OCI-LY7 (cell line): Measurements from ENCODE around the gene PRKCA. TPM values are rescaled to one million over a fixed set of nuclear protein-coding genes. Genes with fewer than 3 reads are reported as not detected.
A peak's percentile ranks its signal among the peaks of the same experiment; 100 is the strongest.

Experiments used
- BruUV-seq: library from RNA; stranded (reverse); fragments of 400-500 nt; replicated peaks from 2 replicates; lab custom pipeline; 2021; lab: Mats Ljungman, UMichigan
- CTCF ChIA-PET: fragments of 300-600 bp; sonication (Branson Sonifier 250); formaldehyde crosslinking; loops from one replicate; lab custom pipeline; 2022; ENCODE audit warnings: antibody characterized with exemption; ENCODE audit not compliant: unreplicated experiment; lab: Charles Lee
- POLR2A ChIA-PET: fragments of 300-600 bp; sonication (Branson Sonifier 250); formaldehyde crosslinking; loops from one replicate; lab custom pipeline; 2022; ENCODE audit warnings: antibody characterized with exemption; lab: Charles Lee
- DNase-seq: peaks from one replicate; pipeline ENCODE4 v3.0.0-alpha.2; 2015; ENCODE audit warnings: low spot score
- H2AFZ ChIP-seq: fragments of 200-600 bp; sonication (generic), shearing (Covaris generic); 2 replicates; pipeline ENCODE4 v1.6.1; 2014; ENCODE audit warnings: mild to moderate bottlenecking, antibody characterized with exemption, low read length, moderate library complexity
- H3K27ac ChIP-seq: fragments of 200-600 bp; sonication (generic); 2 replicates; pipeline ENCODE4 v1.5.1; 2014; ENCODE audit warnings: mixed run types, low read depth, mild to moderate bottlenecking, moderate library complexity, low read length, inconsistent platforms; ENCODE audit not compliant: poor library complexity, severe bottlenecking
- H3K36me3 ChIP-seq: fragments of 200-600 bp; sonication (generic); 2 replicates; pipeline ENCODE4 v1.6.1; 2014; ENCODE audit warnings: mild to moderate bottlenecking, antibody characterized with exemption, low read length, moderate library complexity, mixed read lengths; ENCODE audit not compliant: insufficient read depth
- H3K4me1 ChIP-seq: fragments of 200-600 bp; sonication (generic); 2 replicates; pipeline ENCODE4 v1.5.1; 2014; ENCODE audit warnings: mild to moderate bottlenecking, low read length; ENCODE audit not compliant: insufficient read depth, poor library complexity, severe bottlenecking
- H3K4me2 ChIP-seq: fragments of 200-600 bp; sonication (generic); 2 replicates; pipeline ENCODE4 v1.6.1; 2014; ENCODE audit warnings: mild to moderate bottlenecking, low read length
- H3K4me3 ChIP-seq: fragments of 200-600 bp; sonication (generic); 2 replicates; pipeline ENCODE4 v1.5.1; 2014; ENCODE audit warnings: mild to moderate bottlenecking, low read depth, low read length; ENCODE audit not compliant: poor library complexity, severe bottlenecking
- H3K79me2 ChIP-seq: fragments of 200-600 bp; sonication (generic); 2 replicates; pipeline ENCODE4 v1.6.1; 2016; ENCODE audit warnings: low read depth, mild to moderate bottlenecking, low read length, moderate library complexity, mixed read lengths; ENCODE audit not compliant: insufficient read depth
- H3K9me2 ChIP-seq: fragments of 200-600 bp; sonication (generic); 2 replicates; pipeline ENCODE4 v1.6.1; 2016; ENCODE audit warnings: mild to moderate bottlenecking, low read length, mixed read lengths; ENCODE audit not compliant: insufficient read depth
- H3K9me3 ChIP-seq: fragments of 200-600 bp; sonication (generic); 2 replicates; pipeline ENCODE4 v1.6.1; 2014; ENCODE audit warnings: mild to moderate bottlenecking, mixed run types, low read length, mixed read lengths
- H4K20me1 ChIP-seq: fragments of 200-600 bp; sonication (generic); 2 replicates; pipeline ENCODE4 v1.6.1; 2014; ENCODE audit warnings: mild to moderate bottlenecking, antibody characterized with exemption, low read length, moderate library complexity, mixed read lengths; ENCODE audit not compliant: insufficient read depth
- EZH2phosphoT487 ChIP-seq: fragments of 200-600 bp; sonication (generic); IDR thresholded peaks from 2 replicates; pipeline ENCODE4 v1.6.1; 2018; ENCODE audit warnings: low read depth, borderline replicate concordance, mild to moderate bottlenecking, mixed run types, antibody characterized with exemption, low read length, moderate library complexity, mixed read lengths
- intact Hi-C: fragments of 100-400 bp; cut with micrococcal nuclease; formaldehyde crosslinking; loops from one replicate; pipeline ENCODE4 v1.10.0; 2022; ENCODE audit not compliant: unreplicated experiment
- total RNA-seq, 2 experiments: library from RNA; depleted of rRNA in 1 of 2; stranded (reverse); fragments of >200 nt in 1 of 2; shearing (Covaris generic) in 1 of 2; gene quantifications; 2 replicates each; pipeline ENCODE4 v1.2.3, GENCODE V29; 2014 to 2022
- TF ChIP-seq, protein P1 (sequence below): fragments of 200-600 bp; sonication (generic); conservative IDR thresholded peaks from 2 replicates; pipeline ENCODE4 v1.5.1; 2014; ENCODE audit warnings: mild to moderate bottlenecking, antibody characterized with exemption, low read length, moderate library complexity, mixed read lengths

The PRKCA gene
- total RNA-seq, 2 experiments from 2014 or later = 6.6 to 32.1 TPM

- Histone ChIP-seq H3K9me2 (no peaks in the 10 kb centered on the region), H3K27ac (no peak overlapping the region), H3K4me2 (no peak overlapping the region), H3K4me3 (no peak overlapping the region), H3K9me3 (no peaks in the 10 kb centered on the region), H3K79me2 (no peaks in the 10 kb centered on the region), H3K36me3 (no peaks in the 10 kb centered on the region), H3K4me1 (no peaks in the 10 kb centered on the region), H2AFZ (no peak overlapping the region), H4K20me1 (no peaks in the 10 kb centered on the region)
- no peak for TF ChIP-seq EZH2phosphoT487
- TF ChIP-seq, protein P1, sequence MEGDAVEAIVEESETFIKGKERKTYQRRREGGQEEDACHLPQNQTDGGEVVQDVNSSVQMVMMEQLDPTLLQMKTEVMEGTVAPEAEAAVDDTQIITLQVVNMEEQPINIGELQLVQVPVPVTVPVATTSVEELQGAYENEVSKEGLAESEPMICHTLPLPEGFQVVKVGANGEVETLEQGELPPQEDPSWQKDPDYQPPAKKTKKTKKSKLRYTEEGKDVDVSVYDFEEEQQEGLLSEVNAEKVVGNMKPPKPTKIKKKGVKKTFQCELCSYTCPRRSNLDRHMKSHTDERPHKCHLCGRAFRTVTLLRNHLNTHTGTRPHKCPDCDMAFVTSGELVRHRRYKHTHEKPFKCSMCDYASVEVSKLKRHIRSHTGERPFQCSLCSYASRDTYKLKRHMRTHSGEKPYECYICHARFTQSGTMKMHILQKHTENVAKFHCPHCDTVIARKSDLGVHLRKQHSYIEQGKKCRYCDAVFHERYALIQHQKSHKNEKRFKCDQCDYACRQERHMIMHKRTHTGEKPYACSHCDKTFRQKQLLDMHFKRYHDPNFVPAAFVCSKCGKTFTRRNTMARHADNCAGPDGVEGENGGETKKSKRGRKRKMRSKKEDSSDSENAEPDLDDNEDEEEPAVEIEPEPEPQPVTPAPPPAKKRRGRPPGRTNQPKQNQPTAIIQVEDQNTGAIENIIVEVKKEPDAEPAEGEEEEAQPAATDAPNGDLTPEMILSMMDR = no peak
- POLR2A ChIA-PET = no interaction called here
- DNase-seq = no peak
- CTCF ChIA-PET = no interaction called here
- intact Hi-C loops = no loop called here
- no TSS peak for BruUV-seq
Measured at GRCh38 chr17:66833201-66833600, 530.8 kb downstream of the PRKCA start.

DNA sequence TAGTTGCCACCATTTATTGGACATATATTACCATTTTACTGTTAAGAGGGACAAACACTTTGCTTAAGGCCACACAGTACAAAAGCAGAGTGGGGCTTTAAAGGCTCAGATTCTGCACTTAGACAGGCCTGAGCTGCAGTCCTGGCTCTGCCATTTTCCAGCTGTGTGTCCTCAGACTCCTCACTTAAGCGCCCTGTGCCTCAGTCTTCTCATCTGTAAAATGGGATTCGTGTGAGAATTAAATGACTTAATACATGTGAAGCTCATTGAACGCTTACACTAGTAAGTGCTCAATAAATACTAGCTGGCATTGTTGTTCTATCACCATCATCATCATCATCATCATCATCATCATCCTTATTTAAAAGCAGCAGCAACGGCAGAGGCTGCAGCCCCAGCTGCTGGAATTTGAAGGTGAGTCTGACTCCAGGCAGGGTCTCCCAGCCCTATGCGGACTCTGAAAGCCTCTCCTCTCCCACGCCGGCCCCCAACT lies 532.1 kb downstream of the PRKCA start:
- ChIA-PET POLR2A (interaction anchor here (0.6 kb wide), 1 partner anchor 18 kb away, joined by 3 read pairs; no protein-coding TSS in a partner anchor), CTCF (no interaction called here)
- TF ChIP-seq EZH2phosphoT487 = no peak
- TF ChIP-seq, protein P1 = no peak
- Histone ChIP-seq H3K9me3 (no peaks in the 10 kb centered on the region), H4K20me1 (no peaks in the 10 kb centered on the region), H3K36me3 (no peaks in the 10 kb centered on the region), H3K4me3 (no peak overlapping the region), H3K4me2 (peak overlapping the region; percentile 39; the same call in 1 of the 2 replicates), H3K79me2 (no peaks in the 10 kb centered on the region), H3K9me2 (no peaks in the 10 kb centered on the region), H2AFZ (no peak overlapping the region), H3K4me1 (no peaks in the 10 kb centered on the region), H3K27ac (no peak overlapping the region)
- DNase-seq = no peak
- intact Hi-C loops = no loop called here
- BruUV-seq = no TSS peak

- no TSS peak for BruUV-seq
- ChIA-PET POLR2A (no interaction called here), CTCF (no interaction called here)
- H3K79me2 ChIP-seq = no peaks in the 10 kb centered on the region
- H3K9me2 ChIP-seq = no peaks in the 10 kb centered on the region
- TF ChIP-seq, protein P1 = no peak
- no peak for TF ChIP-seq EZH2phosphoT487
- no peaks in the 10 kb centered on the region for H4K20me1 ChIP-seq
- no peak within 1 kb of the TSS for H2AFZ ChIP-seq
- H3K4me2 ChIP-seq = peak within 1 kb of the TSS; percentile 39; the same call in 1 of the 2 replicates
- no peaks in the 10 kb centered on the region for H3K36me3 ChIP-seq
- H3K9me3 ChIP-seq = no peaks in the 10 kb centered on the region
- no peak for DNase-seq
- H3K4me1 ChIP-seq = no peaks in the 10 kb centered on the region
- no peak within 1 kb of the TSS for H3K27ac ChIP-seq
- intact Hi-C loops = no loop called here
- no peak within 1 kb of the TSS for H3K4me3 ChIP-seq
Measured at GRCh38 chr17:66834919-66835454, 532.6 kb downstream of the PRKCA start, which contains the start of gene CACNG5. Gene CACNG5, plus strand, starts transcription at chr17:66835117. Its CDS starts 42,216 bp downstream, at chr17:66877333.
